Neural progenitor cell (in vitro differentiated cells): ENCODE results near the gene UNC5A. TPM values are rescaled to one million over a fixed set of nuclear protein-coding genes. Genes with fewer than 3 reads are reported as not detected.

Experiments
- DNase-seq: peaks from one replicate; pipeline ENCODE4 v3.0.0-alpha.2; 2016; ENCODE audit warnings: low spot score
- H2AFZ ChIP-seq: fragments of 200-600 bp; sonication (generic); replicated peaks from 2 replicates; pipeline ENCODE4 v1.6.1; 2016; ENCODE audit warnings: antibody characterized with exemption
- H3F3A ChIP-seq: fragments of 200-600 bp; sonication (generic); 2 replicates; pipeline ENCODE4 v1.6.1; 2016; ENCODE audit warnings: antibody characterized with exemption, low read depth
- H3K27ac ChIP-seq: fragments of 200-600 bp; sonication (generic); 2 replicates; pipeline ENCODE4 v1.5.1; 2016; ENCODE audit warnings: mild to moderate bottlenecking
- H3K27me3 ChIP-seq: fragments of 200-600 bp; sonication (generic); 2 replicates; pipeline ENCODE4 v1.6.1; 2016; ENCODE audit warnings: mild to moderate bottlenecking, moderate library complexity
- H3K36me3 ChIP-seq: fragments of 200-600 bp; sonication (generic); 2 replicates; pipeline ENCODE4 v1.5.1; 2016
- H3K4me1 ChIP-seq: fragments of 200-600 bp; sonication (generic); 2 replicates; pipeline ENCODE4 v1.6.1; 2016; ENCODE audit warnings: mixed run types
- H3K4me2 ChIP-seq: fragments of 200-600 bp; sonication (generic); 2 replicates; pipeline ENCODE4 v1.6.1; 2016
- H3K4me3 ChIP-seq: fragments of 200-600 bp; sonication (generic); 2 replicates; pipeline ENCODE4 v1.5.1; 2016
- H3K79me2 ChIP-seq: fragments of 200-600 bp; sonication (generic); 2 replicates; pipeline ENCODE4 v1.6.1; 2016; ENCODE audit warnings: low read depth
- H3K9ac ChIP-seq: fragments of 200-600 bp; sonication (generic); 2 replicates; pipeline ENCODE4 v1.6.1; 2016
- H3K9me3 ChIP-seq: fragments of 200-600 bp; sonication (generic); 2 replicates; pipeline ENCODE4 v1.5.1; 2016; ENCODE audit warnings: low read depth
- H4K20me1 ChIP-seq: fragments of 200-600 bp; sonication (generic); 2 replicates; pipeline ENCODE4 v1.6.1; 2016; ENCODE audit warnings: low read depth
- H3K27ac Mint-ChIP-seq: 3 replicates; pipeline ENCODE4 v1.8.0; 2021; ENCODE audit warnings: mixed read lengths
- H3K27me3 Mint-ChIP-seq: 2 replicates; pipeline ENCODE4 v1.8.0; 2022; ENCODE audit warnings: low read depth, mild to moderate bottlenecking, inconsistent platforms, moderate library complexity, mixed read lengths; ENCODE audit not compliant: insufficient read depth
- H3K36me3 Mint-ChIP-seq: 3 replicates; pipeline ENCODE4 v1.8.0; 2021; ENCODE audit warnings: mixed read lengths
- H3K4me1 Mint-ChIP-seq: 3 replicates; pipeline ENCODE4 v1.8.0; 2021; ENCODE audit warnings: mixed read lengths
- H3K4me3 Mint-ChIP-seq: 3 replicates; pipeline ENCODE4 v1.8.0; 2021; ENCODE audit warnings: mild to moderate bottlenecking, moderate library complexity, mixed read lengths
- H3K9me3 Mint-ChIP-seq: 3 replicates; pipeline ENCODE4 v1.8.0; 2020; ENCODE audit warnings: mixed read lengths
- EZH2 ChIP-seq: fragments of 200-600 bp; sonication (generic); IDR thresholded peaks from 2 replicates; pipeline ENCODE4 v1.6.1; 2017; ENCODE audit warnings: antibody characterized with exemption, mild to moderate bottlenecking, moderate library complexity
- EZH2phosphoT487 ChIP-seq: fragments of 200-600 bp; sonication (generic); IDR thresholded peaks from 2 replicates; pipeline ENCODE4 v1.6.1; 2017; ENCODE audit warnings: antibody characterized with exemption
- total RNA-seq: library from RNA; depleted of rRNA; stranded (reverse); fragments of >200 nt; gene quantifications from 2 replicates; pipeline ENCODE4 v1.2.3, GENCODE V29; 2015; ENCODE audit warnings: low replicate concordance
- TF ChIP-seq, protein P1 (sequence below): fragments of 200-600 bp; sonication (generic); IDR thresholded peaks from 2 replicates; pipeline ENCODE4 v1.5.1; 2017; ENCODE audit warnings: antibody characterized with exemption, mild to moderate bottlenecking

The UNC5A gene
- total RNA-seq, 1 donor from 2014 or later: 1.2 TPM

GRCh38 chr5:176770431-176770830 is 39.9 kb upstream of the UNC5A start:
- Mint-ChIP-seq H3K9me3 (peaks cover 8% of the 10 kb centered on the region), H3K27ac (no peak overlapping the region), H3K4me3 (no peak overlapping the region), H3K36me3 (no peaks in the 10 kb centered on the region), H3K4me1 (peaks cover 11% of the 10 kb centered on the region), H3K27me3 (peaks cover 15% of the 10 kb centered on the region)
- H3F3A ChIP-seq: no peaks in the 10 kb centered on the region
- TF ChIP-seq EZH2phosphoT487: no peak
- no peak overlapping the region for H3K27ac ChIP-seq
- H3K27me3 ChIP-seq: no peaks in the 10 kb centered on the region
- H3K4me1 ChIP-seq: no peaks in the 10 kb centered on the region
- no peak overlapping the region for H3K4me2 ChIP-seq
- H3K9me3 ChIP-seq: no peaks in the 10 kb centered on the region
- no peak for DNase-seq
- H4K20me1 ChIP-seq: no peaks in the 10 kb centered on the region
- H3K9ac ChIP-seq: no peak overlapping the region
- no peaks in the 10 kb centered on the region for H3K36me3 ChIP-seq
- H3K4me3 ChIP-seq: no peak overlapping the region
- no peaks in the 10 kb centered on the region for H3K79me2 ChIP-seq
- H2AFZ ChIP-seq: no peak overlapping the region

GRCh38 chr5:176771102-176771845 is 39.1 kb upstream of the UNC5A start:
- DNase-seq: no peak
- Mint-ChIP-seq H3K27ac (no peak overlapping the region), H3K4me1 (peaks cover 15% of the 10 kb centered on the region), H3K9me3 (peaks cover 2% of the 10 kb centered on the region), H3K4me3 (no peak overlapping the region), H3K36me3 (no peaks in the 10 kb centered on the region), H3K27me3 (peaks cover 13% of the 10 kb centered on the region)
- no peaks in the 10 kb centered on the region for H3K36me3 ChIP-seq
- H3K27me3 ChIP-seq: no peaks in the 10 kb centered on the region
- H4K20me1 ChIP-seq: no peaks in the 10 kb centered on the region
- H2AFZ ChIP-seq: no peak overlapping the region
- no peak for TF ChIP-seq EZH2phosphoT487
- TF ChIP-seq, protein P1, sequence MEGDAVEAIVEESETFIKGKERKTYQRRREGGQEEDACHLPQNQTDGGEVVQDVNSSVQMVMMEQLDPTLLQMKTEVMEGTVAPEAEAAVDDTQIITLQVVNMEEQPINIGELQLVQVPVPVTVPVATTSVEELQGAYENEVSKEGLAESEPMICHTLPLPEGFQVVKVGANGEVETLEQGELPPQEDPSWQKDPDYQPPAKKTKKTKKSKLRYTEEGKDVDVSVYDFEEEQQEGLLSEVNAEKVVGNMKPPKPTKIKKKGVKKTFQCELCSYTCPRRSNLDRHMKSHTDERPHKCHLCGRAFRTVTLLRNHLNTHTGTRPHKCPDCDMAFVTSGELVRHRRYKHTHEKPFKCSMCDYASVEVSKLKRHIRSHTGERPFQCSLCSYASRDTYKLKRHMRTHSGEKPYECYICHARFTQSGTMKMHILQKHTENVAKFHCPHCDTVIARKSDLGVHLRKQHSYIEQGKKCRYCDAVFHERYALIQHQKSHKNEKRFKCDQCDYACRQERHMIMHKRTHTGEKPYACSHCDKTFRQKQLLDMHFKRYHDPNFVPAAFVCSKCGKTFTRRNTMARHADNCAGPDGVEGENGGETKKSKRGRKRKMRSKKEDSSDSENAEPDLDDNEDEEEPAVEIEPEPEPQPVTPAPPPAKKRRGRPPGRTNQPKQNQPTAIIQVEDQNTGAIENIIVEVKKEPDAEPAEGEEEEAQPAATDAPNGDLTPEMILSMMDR: no peak
- TF ChIP-seq EZH2: no peak
- H3K4me2 ChIP-seq: no peak overlapping the region
- H3K9ac ChIP-seq: no peak overlapping the region
- no peaks in the 10 kb centered on the region for H3K9me3 ChIP-seq
- H3K79me2 ChIP-seq: no peaks in the 10 kb centered on the region
- no peak overlapping the region for H3K4me3 ChIP-seq
- H3K4me1 ChIP-seq: no peaks in the 10 kb centered on the region
- no peak overlapping the region for H3K27ac ChIP-seq
- no peaks in the 10 kb centered on the region for H3F3A ChIP-seq

- Histone ChIP-seq H4K20me1 (no peaks in the 10 kb centered on the region), H3K4me2 (no peak overlapping the region), H3K36me3 (no peaks in the 10 kb centered on the region), H3F3A (no peaks in the 10 kb centered on the region), H3K9ac (no peak overlapping the region), H3K27ac (no peak overlapping the region), H3K4me1 (no peaks in the 10 kb centered on the region), H3K4me3 (no peak overlapping the region), H3K79me2 (no peaks in the 10 kb centered on the region), H2AFZ (no peak overlapping the region), H3K9me3 (no peaks in the 10 kb centered on the region), H3K27me3 (no peaks in the 10 kb centered on the region)
- TF ChIP-seq EZH2phosphoT487: no peak
- TF ChIP-seq, protein P1: no peak
- no peak for TF ChIP-seq EZH2
- H3K4me1 Mint-ChIP-seq: peaks cover 18% of the 10 kb centered on the region
- DNase-seq: no peak
- peaks cover 11% of the 10 kb centered on the region for H3K27me3 Mint-ChIP-seq
- no peaks in the 10 kb centered on the region for H3K9me3 Mint-ChIP-seq
- no peak overlapping the region for H3K27ac Mint-ChIP-seq
- H3K4me3 Mint-ChIP-seq: no peak overlapping the region
- no peaks in the 10 kb centered on the region for H3K36me3 Mint-ChIP-seq
Observed at GRCh38 chr5:176772271-176773210, 37.8 kb upstream of the UNC5A start.
